DMS 273 (cell line): ENCODE measurements around the gene ARGLU1.

Source experiments
- DNase-seq: peaks from one replicate; lab custom pipeline; 2025; ENCODE audit not compliant: unreplicated experiment; lab: John Stamatoyannopoulos, UW

ARGLU1 gene

DNA sequence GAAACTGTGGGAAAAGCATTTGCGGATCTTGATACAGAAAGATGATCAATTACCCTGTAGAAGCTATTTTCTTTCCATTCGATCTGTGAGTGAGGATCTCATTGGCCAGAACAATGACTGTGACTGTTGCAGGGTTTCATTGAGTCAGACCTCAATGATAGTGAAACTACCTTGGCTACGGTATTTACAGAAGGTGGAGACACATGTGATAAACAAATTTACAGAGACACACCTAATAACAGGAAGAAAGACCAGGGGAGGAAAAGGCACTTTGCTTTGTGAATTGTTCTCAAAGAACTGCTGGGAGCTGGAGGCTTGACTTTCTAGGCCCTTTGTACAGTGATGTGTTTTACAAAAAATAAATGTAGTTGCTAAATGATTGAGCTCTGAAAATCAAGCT, 19.9 kb upstream of the ARGLU1 start:
- no peak for DNase-seq

DNA sequence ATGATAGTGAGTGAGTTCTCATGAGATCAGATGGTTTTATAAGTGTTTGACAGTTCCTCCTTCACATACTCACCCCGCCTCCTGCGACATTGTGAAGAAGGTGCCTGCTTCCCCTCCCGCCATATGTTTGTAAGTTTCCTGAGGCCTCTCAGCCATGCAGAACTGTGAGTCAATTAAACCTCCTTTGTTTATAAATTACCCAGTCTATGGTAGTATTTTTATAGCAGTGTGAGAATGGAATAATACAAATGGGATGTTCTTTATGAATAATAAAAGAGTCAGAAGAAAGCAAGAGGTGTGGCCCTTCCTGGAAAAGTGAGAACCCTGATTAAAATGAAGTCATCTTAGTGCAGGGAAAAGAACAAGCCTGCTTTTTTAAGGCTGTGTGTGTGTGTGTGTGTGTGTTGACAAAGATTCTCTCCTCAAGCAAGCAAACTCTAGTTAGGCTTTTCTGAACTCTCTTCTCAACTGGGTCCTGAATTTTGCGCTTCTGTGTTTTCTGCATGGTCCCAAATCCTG, 18.8 kb upstream of the ARGLU1 start:
- DNase-seq, result no peak

DNA sequence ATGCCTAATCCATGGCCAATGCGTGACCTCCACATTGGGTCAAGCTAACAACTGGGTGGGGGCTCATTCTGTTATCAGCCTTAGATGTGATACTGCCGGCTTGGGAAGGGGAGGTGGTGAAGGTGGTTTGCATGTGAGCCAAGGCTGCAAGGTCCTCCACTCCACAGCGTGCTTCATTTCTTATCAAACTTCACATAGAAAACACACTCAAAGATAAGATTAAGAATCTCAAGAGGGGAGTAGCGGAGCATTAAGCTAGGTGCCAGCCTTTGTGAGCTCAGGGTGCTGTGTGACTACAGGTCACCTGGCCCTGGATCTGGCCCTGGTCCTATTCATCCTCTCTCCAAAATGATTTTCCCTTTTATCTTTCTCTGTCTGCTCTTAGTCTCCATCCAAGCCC, 13.3 kb upstream of the ARGLU1 start:
- no peak for DNase-seq

DNA sequence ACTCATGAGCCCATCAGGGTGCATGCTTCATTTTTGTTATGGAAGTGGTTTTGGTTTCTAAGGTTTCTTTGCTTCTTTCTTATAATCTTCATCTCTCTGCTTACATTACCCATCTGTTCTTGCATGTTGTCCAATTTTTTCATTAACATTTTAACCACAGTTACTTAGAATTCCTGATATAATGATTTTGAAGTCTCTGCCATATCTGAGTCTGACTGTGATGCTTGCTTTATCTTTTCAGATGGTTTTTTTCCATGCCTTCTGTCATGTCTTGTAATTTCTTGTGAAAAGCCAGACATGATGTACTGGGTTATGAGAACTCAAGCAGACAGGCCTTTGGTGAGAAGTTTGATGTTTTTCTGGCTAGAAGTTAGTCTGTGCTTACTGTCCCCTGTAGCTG, 8.0 kb upstream of the ARGLU1 start:
- no peak for DNase-seq

DNA sequence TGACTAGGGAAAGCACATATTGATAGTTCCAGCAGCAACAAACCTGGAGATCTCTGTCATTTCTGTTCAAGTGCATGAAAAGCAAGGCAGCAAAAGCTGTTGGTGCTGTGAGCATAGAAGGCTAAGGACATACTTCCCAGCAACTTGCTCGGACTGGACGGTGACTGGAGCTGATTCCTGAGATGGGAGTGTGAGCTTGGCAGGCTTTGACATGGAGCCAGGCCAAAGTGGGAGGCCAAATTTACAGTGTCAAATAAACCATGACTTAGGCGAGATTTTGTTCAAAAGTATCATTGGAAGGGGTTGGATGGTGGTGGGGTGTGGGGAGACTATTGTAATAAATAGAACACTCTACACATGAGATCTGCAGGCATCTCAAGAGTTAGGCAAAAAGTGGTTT, 5.9 kb upstream of the ARGLU1 start:
- no peak for DNase-seq

DNA sequence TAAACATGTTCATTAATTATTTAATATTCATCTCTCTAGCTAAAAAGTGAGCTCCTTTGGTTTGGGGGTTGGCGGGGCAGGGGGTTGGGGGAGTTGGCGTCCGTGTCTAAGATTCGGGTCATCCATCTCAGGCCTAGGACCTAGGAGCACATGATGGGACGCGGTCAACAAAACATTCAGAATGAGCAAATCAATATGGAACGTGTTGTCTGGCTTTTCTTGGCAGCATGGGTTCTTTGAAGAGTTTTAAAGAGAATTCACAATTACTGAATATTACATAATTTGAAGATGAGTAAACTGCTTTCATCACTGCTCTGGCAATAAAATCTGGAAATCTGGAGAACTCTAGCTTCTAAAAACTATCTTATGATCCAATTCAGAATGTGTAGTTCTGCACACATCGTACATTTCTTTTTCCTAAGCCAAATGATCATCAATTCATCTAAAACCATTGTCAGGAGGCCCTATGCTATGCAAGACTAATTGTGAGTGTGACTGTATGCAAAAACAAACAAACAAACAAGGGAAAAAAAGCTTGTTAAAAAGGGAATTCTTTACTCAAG, 5.4 kb upstream of the ARGLU1 start:
- DNase-seq, result no peak

DNA sequence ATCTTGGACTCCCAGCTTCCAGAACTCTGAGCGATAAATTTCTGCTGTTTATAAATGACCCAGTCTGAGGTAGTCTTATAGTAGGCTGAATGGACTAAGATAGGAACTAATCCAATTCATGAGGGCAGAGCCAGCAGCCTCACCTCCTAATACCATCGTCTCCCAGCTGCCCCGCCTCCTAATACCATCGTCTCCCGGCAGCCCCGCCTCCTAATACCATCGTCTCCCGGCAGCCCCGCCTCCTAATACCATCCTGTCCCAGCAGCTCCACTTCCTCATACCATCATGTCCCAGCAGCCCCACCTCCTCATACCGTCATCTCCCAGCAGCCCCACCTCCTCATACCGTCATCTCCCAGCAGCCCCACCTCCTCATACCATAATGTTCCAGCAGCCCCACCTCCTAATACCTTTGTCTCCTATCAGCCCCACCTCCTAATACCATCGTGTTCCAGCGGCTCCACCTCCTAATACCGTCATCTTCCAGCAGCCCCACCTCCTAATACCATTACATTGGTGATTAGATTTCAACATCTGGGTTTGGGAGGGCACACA, 2.4 kb upstream of the ARGLU1 start:
- DNase-seq, result no peak

DNA sequence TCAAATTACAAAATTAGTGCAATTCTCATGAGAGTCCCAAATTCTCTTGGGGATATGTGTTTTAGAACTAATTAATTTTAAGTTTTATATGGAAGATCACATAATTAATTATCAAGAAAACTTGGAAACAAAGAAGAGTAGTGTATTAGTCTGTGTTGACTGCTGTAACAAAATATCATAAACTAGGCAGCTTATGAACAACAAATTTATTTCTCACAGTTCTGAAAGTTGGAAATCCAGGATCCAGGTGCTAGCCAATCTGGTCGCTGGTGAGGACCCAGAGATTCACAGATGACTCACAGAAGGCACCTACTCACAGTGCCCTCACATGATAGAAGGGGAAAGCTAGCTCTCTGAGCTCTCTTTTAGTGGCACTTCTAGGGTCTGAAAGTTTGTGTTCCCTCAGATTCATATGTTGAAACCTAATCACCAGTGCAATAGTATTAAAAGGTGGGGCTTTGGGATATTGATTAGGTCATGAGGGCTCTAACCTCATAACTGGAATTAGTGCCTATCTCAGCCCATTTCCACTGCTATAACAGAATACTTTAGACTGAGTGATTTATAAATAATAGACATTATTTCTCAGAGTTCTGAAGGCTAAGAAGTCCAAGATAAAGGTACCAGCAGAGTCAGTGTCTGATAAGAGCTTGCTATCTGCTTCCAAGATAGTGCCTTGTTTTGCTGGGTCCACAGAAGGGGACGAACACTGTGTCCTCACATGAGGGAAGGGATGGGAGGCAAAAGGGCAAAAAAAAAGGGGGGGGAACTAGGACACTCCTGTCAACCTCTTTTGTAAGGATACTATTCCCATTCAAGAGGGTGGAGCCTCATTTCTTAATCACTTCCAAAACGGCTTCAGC, 1.5 kb upstream of the ARGLU1 start:
- DNase-seq, result no peak

DNA sequence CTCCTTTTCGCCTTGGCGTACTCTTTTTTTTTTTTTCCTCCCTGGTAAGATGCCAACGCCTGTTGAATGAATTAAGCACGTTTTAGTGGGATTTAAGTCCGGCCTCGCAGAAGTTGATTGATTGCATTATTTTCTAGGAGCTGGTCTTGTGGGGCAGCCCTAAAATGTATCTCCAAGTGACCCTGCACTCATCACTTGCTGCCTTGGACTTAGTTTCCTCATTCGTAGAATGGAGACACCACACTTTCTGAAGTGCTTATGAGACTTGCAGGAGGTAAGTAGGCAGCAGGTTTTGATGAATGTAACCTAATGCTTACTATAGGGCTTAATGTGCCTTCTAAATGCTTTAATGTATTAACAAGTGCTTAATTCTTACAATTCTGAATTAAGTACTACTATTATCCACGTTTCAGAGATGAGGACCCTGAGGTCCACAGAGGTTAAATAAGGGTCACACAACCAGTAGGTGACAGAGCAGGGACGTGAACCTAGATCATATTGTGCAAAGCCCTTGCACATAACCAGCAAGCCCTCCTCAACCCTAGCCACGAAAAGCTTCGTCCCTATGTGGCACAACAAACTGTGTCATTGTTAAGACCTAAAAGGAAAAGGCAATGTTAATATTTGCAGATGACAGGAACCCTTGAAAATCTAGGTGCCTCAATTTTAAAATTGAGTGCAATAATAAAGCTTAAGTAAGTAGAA, 514 bp upstream of the ARGLU1 start:
- DNase-seq, result no peak

DNA sequence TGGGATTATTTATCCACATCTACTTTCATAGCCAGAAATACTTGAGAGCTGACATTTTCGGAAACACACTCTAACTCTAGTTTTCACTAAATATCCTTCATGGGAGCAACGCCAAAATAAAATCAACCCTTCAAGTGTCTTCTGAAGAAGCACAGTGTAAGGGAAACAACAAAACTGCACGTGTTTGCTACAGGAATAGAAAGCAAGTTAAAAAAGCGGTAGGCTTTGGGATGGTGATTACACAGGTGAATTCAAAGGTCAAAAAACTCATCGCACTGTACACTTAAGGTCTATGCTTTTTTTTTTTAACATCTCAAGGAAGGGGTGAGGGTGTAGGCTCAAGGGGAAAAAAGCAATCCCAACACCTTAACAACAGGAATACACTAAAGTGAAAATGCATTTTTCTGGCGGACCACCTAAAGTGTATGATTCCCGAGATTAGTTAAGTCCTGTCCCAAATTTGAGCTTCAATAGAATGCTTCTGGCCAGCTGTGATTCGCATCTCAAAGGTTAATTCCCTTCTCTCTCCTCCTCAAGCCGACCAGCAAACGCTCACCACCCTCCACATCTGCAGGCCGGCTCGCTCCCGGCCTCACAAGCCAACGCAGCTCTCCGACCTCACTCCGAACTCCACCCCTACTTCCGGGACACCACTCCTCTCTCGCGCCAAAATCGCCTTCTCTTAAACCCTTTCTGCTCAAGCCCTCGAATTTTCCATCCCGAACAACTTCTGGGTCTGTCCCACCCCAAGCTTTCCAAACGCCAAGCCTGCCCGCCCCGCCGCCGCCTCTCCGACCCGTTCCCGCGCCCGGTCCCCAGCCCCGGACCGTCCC, 1.1 kb downstream of the ARGLU1 start:
- DNase-seq, result peak; percentile 73

DNA sequence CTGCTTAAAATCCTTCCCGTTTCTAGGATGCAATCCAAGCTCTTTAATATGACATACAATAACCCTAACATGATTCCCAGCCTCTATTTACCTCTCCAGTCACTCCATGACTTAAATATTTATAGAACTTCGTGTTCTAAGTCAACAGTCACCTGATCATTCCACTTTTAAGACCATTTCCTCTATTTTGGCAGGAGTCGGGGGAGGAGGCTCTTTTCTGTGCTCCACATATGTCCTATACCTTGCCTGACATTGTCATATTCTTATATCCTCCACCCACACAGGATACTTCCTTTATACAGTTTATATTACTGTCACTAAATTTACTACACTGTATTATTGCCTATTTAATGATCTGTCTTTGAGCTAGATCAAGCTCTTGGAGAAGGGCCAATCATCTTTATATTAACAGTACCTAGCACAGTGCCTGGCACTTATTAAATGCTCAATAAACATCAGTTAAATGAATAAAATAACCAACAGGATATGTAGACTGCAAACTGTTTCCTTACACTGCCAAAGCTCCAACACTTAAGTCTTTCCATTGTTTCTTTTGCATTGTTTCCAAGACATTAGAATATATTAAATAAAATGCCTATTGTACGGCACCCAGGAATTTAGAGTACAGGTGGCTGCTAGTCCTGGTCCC, 2.7 kb downstream of the ARGLU1 start:
- no peak for DNase-seq

DNA sequence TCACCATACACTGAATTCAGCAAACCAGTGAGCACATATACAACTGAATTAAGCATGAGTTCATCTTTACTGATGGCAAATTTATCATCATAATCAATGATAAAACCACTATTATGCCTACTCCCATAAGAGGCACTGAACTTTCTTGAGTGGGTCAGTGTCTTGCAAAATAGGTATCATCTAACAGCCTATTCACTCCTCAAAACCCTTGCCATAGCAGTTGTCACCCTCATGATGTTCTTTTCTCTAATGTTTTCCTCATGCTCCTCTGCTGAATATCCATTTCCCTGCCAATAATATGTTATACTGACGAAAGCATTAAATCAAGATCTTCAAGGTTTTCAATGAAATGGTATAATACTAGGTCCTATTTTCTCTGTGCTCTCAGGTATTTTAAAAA, 5.6 kb downstream of the ARGLU1 start:
- DNase-seq, result no peak

DNA sequence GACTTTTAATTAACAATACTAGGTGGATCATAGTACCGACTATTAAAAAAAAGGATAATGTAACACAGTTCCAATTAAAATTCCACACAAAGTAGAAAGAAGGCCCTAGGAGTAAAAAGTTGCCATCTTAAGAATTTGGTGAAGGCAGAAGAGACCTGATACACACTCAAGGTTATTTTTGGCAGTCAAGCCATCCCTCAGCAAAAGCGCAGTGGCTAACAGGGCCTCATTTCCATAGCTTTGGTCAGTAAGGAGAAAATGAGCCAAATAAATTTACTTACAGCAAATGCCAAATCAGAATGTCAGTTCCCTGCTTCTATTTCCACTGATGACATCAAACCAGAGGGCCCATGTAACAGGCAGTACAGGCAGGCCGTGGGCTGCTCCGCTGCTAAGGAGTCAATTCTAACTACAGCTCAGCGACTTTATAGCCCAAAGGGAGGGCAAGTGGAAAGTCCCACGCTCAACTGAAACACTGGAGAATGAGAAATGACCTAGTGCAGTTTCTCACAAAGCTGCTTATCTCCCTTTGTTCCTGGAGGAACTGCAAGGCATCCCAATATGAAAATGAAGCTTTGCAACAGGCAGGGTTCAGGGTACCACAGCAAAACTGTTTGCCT, 6.3 kb downstream of the ARGLU1 start:
- no peak for DNase-seq

DNA sequence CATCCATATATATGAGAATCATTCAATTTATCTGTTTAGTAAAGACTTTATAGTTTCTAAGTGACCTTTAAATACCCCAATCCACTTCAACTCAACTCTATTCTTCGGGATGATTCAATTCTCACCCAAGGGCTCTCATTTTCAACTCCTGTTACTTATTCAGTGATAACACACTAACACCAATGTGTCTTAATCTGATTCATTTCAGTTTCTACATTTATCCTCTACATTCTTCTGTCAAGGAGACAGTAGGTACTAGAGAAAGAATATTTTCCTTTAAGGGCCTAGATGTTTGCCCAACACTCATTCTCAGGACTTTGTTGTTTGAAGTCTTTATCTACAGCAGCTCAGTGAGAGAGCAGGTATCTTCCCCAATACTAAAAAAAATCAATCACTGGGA, 7.1 kb downstream of the ARGLU1 start:
- no peak for DNase-seq

DNA sequence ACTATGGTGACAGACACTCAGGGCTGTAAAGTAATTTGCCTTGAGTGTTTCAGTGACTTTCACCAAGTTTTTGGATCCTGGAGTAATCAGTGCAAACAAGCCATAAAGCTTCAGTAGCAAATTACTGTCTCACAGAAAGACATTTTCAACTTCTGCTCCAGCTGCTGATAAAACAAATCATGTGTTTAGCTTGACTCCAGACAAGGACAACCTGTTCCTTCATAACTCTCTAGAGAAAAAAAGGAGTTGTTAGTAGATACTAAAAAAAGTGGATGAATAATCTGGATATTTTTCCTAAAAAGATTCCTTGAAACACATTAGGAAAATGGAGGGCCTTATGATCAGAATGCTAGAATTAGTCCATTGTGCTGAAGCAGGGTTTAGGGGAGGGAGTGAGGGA, 9.4 kb downstream of the ARGLU1 start:
- DNase-seq, result no peak

DNA sequence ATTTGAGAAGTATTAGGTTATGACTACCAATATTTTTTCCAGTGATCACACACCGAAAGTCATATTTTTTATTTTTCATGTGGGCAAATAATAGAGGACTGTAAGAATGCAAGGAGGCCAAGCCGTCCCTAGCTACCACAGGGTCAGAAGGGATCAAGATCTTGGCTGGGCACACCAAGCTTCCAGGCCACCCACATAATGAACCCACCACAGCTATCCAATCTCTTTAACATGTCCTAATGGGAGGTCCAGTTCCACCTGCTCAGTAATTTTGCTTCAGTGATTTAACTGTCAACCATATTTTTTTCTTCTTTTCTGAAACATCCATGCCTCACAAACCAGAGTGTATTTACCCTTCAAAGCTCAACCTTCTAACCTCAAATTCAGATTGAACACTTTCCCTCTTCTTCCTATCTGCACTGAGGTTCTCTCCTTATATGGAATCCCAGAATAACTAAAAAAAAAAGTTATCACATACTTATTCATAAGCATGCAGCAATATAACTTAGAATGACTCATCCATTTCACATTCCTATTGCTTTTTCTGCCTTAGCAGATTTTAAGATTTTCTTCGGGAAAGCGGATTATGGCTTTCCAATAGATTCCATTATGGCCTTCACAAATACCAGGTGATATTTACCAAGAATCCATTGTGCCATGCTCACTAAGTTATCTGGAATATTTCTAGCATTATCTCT, 12.2 kb downstream of the ARGLU1 start:
- no peak for DNase-seq

DNA sequence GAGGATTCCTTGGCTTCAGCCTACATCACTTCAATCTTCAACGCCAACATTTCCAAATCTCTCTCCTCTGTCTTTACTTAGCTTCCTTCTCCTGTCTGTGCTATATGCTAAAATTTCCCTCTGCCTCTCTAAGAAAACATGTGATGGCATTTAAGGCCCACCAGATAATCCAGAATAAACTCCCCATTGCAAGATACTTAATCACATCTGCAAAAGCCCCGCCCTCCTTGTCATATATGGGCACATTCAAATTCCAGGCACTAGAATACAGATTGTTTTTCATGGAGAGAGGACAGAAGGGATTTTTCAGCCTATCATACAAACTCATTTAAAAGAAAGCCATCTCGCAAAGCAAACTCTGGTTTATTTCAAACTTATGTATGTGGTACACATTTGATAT, 16.2 kb downstream of the ARGLU1 start:
- no peak for DNase-seq

DNA sequence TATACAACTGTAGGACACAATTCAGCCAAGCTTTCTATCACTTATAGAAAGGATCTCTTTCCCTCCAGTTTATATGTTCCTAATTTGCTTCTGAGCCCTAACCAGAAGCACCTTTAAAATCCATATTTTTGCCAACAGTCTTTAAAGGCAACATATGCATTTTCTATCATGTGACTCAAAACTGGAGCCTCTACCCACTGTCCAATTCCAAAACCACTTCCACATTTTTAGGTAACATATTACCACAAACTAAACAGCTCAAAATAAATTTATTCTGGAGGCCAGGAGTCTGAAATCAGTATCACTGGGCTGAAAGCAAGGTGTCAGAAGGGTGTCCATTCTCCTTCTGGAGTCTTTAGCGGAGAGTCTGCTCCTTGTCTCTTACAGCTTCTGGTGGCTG, 16.6 kb downstream of the ARGLU1 start:
- DNase-seq, result no peak

DNA sequence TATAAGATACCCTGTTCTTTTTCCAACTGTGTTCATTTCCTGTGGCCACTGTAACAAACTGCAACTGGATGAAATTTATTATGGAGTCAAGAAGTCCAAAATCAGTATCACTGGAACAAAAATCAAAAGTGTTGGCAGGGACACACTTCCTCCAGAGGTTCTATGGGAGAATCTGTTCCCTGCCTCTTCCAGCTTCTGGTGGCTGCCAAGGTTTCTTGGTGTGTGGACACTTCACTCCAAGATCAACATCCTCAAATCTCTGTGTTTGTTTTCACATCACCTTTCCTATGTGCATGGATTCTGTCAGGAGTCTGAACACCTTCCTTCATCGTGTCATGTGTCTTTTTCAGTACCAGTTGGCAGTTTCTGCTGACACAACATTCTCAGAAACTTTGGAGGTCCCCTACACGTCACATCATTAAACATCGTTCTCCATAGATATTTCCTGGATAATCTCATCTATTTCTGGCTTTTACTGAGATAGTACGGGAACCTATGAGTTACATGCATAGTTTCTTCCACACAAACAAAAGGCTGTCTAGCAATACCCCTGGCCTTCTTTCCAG, 17.3 kb downstream of the ARGLU1 start:
- no peak for DNase-seq
